ENCODE results near the gene EIF1AD. TPM values are rescaled to one million over a fixed set of nuclear protein-coding genes. Genes with fewer than 3 reads are reported as not detected.
A peak's percentile ranks its signal among the peaks of the same experiment; 100 is the strongest.
"Not testable (repeated sequence)": the region's sequence is repeated elsewhere in the genome, so short reads cannot be mapped to it uniquely, and the experiment has no call there.

Gene EIF1AD, protein sequence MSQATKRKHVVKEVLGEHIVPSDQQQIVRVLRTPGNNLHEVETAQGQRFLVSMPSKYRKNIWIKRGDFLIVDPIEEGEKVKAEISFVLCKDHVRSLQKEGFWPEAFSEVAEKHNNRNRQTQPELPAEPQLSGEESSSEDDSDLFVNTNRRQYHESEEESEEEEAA
- total RNA-seq: 28.7 TPM

DNA sequence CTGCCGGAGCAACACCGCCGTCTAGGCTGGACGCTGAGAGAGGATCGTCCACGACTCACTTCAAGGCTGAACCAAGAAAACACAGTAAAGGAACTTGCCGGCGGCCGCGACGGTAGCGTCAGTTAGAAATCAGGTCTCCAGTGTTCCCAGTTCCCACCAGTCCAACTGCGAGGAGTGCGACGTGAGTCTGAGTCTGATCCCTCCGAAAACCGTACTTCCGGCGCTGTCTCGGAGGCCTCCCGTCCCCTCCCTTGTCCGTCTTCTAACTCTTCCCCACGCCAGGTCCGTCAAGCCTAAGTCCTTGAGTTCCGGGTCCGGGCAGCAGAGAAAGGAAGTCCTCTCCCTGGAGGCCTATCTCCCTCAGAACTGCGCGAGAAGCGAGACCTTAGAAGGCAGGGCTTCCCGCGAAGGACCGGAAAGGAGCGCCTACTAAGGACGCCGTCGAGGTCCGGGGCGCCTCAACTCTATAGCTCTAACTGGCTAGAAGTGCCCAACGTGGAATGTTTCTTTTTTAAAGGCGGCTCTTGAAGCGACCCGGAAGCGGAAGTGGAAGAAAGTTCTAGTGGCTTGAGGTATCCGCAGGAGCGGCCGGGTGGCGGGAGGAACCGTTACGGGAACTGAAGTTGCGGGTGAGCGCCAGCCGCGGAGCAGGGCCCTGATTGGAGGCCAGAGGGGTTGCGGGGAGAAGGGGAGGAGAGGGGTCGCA lies at the start of gene EIF1AD, which contains the start of gene BANF1:
Gene EIF1AD (minus strand): TSS at position 216 of the 706 bp plus-strand sequence. CDS start 1,768 bp downstream, outside the sequence.
Gene BANF1 (plus strand): TSS at position 562 of the 706 bp plus-strand sequence. CDS start 748 bp downstream, outside the sequence.
- peak; percentile 94 for DNase-seq (ENCODE audit: low spot score)

DNA sequence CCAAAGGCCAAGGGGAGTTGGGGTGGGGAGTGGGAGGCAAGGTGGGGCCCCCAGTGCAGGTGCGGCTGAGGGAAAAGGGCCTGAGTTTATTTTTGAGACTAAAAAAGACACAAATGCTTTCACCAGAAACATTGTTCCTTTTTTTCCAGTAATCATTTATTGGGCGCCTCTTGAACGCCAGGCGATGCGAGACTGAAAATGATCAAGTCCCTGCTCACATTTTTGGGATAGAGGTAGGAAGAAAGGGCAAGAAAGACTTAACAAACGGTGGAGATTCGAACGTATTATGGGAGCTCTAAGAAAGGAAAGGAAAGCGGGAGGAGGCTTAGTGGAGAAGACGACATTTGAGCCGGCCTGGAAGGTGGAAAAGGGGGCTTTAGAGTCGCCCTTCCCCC lies 49.4 kb upstream of the EIF1AD start:
- no peak for DNase-seq (ENCODE audit: low spot score)

DNA sequence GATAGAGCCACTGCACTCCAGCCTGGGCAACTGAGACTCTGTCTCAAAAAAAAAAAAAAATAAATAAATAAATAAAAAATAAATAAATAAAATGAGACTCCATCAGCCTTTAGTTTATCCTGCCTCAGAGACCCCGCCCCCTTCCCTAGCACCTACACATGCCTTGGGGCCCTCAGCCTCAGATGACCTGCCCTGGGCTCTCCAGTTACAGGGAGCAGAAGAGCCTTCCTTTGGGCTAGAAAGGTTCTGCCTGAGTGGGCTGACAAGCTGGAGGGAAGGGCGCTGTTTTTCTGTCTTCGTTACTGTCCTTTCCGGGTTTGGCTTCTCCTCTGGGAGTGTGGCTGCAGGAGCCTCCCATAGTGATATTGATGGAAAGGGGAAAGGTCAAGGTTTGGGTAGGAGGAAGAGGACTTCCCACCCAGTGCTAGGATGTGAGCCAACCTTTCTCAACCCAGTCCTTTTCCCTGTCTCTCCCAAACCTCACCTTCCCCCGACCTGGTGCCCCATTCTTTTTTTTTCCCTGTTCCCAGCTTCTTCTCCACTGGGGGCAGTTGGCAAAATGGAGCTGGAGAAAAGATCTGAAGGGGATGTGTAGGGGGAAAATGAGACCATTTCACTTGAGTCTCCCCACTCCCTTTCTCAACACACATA lies 48.7 kb upstream of the EIF1AD start:
- DNase-seq (ENCODE audit: low spot score): no peak

DNA sequence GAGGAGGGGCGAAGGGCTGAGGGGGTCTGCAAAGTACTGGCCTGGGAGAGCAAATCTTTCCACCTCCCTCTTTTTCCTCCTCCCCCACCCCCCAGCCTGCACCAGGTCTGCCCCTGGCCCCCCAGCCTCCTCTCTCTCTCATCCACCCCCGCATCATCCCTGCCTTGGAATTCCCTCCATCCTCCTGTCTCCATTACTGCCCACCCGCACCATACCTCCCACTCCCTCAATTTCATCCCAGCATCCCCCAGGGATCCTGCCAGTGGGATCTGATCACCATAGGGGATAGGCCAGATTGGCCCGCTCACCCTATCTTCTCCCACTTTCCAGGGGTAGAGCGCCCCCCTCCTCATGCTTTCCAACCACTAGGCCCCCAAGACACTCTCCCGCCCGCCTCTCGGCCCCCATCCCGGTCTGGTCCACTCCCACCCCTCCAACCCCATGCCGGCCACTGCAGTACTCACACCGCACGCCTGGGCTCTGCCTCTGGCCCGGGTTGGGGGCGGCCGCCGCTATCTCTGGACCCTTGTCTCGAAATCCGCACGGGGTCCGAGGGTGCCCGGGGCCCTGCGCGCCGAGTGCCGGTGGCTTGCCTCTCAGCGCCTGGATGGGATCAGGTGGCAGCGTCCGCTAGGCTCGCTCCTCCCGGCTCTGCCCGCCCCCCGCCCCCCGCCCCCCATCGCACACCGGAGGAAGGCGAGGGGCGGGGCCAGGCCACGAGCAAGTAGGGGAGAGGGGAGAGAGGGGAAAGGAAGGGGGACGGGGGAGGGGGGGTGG lies 46.8 kb upstream of the EIF1AD start, which contains the start of gene GAL3ST3:
Gene GAL3ST3 (minus strand): TSS at position 615 of the 777 bp plus-strand sequence. CDS start 3,746 bp downstream, outside the sequence.
- no peak for DNase-seq (ENCODE audit: low spot score)

DNA sequence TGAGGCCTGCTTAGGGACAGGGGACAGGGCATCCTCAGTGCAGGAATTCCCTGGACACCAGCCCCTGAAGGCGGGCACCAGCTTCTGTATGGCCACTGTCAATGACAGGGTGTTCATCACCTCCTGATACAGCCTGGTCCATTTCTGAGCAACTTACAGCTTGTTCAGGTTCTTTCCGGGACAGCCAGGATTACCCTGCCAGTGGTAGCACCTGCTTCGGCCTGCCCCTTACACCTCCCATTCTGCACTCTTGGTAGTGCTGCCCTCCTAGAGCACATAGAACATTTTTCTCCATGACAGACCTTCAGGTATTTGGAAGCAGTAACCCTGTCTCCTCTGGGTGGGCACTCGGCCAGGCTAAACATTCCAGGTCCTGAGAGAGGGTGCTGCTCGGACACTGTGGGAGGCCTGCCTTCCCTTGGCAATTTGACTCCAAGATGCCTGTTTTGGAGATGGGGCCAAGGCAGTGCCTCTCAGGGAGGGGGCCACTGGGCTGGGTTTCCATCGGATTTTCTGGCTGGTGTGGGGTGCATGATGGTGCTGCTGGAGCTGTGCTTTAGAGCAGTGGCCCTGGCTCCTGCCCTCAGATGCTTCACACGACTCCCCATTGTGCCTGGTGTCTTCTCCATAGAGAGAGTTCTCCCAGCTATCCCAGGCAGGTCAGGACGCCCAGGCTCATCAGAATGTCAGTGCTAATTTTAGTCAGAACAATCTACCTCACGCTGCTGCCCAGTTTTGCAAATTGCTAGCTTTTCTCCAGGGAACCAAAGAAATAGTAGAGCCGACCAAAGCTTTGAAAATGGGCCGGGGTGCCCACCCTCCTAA lies 45.8 kb upstream of the EIF1AD start:
- no peak for DNase-seq (ENCODE audit: low spot score)

DNA sequence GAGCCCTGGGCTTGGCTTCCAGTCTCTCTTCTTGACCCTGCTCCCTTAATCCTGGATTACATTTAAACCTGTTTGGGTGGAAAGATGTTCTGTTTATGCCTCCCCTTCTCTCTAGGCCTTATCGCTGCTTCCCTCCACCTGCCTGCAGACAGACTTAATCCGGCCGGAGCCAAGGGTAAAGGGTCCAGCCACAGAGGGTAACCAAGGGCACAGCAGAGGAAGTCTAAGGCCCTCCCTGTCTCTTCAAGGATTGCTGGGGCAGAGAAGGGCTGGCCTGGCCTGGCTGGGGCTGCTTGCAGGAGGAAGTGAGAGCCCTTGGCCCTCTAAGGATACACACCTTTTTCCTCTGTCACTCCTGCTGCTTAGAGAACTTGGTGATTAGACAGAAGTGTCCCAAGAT lies 44.9 kb upstream of the EIF1AD start:
- no peak for DNase-seq (ENCODE audit: low spot score)

DNA sequence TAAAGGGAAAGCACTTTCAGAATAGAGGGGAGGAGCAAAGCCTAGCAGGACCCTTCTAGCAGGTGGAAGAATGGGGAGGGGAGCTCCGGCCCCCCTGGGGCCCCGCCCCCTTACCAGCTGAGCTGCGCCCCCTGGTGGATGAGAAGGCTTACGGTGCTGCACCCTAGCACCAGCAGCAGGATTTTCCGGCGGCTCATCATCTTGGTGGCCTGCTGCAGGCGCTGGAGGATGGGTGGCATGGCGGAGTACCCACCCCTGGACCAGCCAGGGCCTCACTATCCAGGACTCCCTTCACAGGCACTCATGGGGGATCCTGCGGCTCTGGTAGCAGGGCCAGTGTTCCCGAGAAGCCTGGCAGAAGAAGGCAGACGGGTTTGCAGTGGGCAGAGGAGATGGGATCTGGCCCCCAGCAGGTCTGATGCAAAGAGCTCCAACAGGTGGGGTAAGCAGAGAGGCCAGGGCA lies 43.3 kb upstream of the EIF1AD start:
- peak; percentile 68 for DNase-seq (ENCODE audit: low spot score)

DNA sequence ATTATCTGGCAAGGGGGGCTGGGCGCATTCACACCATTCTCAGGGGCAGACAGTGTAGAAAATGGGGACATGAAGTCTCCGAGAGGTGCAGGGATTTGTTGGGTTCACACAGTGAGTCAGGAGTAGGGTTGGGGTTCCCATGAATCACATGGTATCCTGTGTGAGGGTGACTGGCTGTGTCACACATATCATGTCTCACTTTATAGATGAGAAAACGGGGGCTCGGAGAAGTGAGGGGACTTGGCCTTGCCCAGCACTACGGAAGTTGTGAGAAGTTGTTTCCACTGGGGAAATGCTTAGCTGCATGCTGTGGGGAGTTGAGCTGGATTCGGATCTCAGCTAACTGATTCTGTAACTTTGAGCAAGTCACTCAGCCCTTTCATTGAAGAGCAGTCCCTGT lies 42.8 kb upstream of the EIF1AD start:
- no peak for DNase-seq (ENCODE audit: low spot score)

DNA sequence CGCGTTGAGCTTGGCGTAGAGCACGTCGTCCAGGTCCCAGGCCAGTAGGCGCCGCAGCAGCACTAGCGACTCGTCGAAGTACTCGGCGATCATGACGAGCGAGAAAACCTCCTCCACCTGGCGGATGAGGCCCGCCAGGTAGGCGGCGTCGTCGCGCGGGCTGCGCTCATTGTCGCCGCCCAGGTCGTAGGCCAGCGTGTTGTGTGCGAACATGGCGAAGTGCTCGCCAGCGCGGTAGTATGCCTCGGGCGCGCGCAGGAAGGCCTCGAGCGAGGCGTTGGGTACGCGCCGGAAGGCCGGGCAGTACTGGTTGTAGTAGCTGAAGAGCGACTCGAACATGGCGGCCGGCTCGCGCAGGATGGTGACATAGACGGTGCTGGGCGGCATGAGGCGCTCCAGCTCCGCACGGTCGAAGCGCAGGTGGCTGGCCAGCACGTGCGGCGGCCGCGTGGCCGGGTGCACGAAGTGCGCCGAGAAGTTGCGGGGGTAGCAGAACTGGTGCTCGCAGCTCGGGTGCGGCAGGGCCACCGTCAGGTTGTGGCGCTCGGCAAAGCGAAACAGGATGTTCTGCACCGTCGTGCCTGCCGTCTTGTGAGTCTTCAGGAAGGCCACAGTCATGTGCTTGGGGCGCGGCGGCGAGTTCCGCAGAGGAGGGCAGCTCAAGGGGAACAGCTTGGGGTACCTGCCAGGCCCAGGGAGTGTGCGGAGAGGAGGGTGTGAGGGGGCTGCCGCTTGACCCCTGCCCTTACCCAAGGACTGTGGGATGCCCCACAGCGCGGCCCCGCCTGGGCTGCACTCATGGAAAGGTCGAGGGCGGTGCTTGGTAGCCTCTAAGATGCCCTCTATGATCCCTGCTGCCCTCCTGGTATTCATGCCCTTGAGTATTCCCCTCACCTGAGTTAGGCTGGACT lies 41.3 kb upstream of the EIF1AD start:
- no peak for DNase-seq (ENCODE audit: low spot score)

DNA sequence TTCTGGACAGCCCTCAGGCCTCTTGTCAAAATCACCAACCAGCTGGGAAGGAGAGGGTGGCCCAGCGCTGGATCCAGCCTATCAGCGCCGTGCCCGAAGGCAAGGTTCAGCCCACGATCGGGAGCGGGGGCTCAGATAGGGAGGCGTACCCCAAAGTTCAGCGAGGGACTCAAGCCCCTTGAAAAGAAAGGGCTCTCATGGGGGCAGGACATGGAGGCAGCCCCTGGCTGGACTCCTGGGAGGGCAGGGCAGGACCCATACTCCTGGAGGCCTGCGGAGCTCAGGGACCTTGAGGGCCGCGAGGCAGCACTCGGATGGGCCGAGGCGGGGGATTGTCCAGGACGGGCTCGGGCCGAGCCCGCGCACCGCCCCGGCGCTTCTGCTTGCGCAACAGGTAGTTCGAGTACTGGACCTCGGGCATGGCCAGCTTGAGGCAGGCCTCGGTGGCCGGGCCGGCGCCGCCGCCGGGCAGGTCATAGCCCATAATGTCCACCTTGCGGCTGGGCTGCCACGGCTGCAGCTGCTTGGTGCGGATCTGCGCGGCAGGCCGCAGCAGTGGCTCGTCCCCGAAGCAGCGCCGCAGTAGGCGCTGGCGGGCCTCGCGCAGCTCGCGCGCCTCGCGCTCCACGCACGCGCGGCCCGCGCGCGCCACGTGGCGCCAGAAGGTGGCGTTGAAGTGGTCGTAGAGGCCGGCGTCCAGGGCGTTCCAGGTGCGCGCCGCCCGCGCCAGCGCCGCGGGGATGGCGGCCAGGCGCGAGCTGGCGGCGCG lies 40.5 kb upstream of the EIF1AD start:
- no peak for DNase-seq (ENCODE audit: low spot score)

DNA sequence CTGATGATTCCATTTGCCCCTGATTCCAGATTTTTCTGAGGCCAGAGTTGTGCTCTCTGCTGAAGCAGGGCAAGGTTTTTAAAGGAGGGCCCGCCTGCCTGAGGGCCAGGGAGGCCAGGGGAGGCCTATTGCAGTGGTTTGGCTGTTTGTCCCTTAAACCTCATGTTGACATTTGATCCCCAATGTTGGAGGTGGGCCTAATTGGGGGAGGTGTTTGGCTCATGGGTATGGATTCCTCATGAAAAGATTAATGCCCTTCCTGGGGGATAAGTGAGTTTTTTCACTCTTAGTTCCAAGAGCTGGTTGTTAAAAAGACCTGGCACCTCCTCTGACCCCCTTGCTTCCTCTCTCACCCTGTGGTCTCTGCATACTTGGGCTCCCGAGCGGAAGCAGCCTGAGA lies 37.8 kb upstream of the EIF1AD start:
- DNase-seq (ENCODE audit: low spot score): no peak

DNA sequence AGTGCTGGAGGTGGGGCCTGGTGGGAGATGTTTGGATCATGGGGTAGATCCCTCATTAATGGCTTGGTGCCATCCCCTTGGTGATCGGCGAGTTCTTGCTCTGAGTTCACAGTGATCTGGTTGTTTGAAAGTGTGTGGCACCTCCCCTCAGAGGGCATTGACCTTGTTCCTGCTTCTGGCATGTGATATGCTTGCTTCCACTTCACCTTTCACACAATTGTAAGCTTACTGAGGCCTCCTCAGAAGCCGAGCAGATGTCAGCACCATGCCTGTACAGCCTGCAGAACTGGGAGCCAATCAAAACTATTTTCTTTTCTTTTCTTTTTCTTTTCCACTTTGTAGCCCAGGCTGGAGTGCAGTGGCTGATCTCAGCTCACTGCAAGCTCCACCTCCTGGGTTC lies 35.4 kb upstream of the EIF1AD start:
- no peak for DNase-seq (ENCODE audit: low spot score)

DNA sequence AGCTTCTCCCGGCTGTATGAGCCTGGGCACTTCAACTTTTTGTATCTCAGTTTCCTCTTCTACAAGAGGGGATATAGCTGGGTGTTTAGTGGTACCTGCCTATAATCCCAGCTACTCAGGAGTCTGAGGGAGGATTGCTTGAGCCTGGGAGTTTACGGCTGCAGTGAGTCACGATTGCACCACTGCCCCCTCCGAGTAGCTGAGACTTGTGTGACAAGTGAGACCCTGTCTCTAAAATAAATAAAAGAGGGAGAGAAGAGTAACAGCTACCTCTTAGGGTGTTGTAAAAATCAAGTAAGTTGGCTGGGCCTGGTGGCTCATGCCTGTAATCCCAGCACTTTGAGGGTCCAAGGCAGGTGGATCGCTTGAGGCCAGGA lies 34.4 kb upstream of the EIF1AD start:
- no peak for DNase-seq (ENCODE audit: low spot score)

DNA sequence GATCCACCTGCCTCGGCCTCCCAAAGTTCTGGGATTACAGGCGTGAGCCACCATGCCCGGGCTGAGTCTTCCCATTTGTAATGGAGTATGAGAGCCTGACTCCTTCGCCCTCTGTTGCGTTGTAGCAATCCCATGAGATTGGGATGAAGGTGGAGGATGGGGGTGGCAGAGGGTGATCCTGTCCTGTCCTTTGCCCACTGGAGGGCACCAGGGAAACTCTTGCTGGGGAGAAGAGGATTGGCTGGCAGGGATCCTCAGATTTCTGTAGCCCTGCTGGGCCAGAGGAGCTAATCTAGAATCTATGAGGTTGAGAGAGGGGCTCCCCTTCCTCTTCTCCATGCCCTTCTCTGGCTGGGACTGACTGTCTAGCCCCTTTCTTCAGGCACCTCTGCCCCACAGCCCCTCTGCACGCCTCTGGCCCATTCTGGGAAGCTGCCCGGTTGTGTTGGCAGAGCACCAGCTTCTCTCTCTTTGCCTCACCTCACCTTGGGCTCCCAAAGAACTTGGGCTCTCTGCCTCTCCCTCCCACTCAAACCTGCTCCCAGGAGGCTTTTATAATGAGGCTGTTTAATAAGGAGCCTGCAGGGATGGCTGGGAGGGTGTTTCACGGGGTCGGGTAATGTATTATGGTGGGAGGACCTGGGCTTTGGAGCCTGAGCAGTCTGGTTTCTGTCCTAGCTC lies 33.8 kb upstream of the EIF1AD start:
- DNase-seq (ENCODE audit: low spot score): no peak

DNA sequence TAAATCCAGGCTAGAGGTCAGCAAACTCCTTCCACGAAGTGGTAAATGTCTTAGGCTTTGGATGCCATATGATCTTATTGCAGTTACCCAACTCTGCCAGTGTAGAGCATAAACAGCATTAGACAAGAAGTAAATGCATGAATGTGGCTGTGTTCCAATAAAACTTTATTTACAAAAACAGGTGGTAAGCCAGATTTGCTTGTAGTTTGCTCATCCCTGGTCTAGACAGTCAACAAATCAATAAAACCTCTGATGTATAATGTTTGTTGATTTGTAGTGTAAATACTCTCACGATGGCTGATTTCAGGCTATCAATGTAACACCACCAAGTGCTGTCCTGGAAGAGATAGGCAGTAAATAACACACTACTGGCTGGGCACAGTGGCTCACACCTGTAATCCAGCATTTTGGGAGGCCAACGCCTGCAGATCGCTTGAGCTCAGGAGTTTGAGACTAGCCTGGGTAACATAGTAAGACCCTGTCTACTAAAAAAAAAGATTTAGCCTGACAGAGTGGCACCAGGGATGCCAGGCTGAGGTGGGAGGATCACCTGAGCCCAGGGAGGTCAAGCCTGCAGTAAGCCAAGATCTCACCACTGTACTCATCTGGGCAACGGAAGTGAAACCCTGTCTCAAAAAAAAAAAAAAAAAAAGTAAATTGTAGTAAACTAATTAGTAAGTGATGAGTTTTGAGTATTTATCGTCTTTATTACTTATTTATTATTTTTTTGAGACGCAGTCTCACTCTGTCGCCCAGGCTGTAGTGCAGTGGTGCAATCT lies 31.2 kb upstream of the EIF1AD start:
- no peak for DNase-seq (ENCODE audit: low spot score)

DNA sequence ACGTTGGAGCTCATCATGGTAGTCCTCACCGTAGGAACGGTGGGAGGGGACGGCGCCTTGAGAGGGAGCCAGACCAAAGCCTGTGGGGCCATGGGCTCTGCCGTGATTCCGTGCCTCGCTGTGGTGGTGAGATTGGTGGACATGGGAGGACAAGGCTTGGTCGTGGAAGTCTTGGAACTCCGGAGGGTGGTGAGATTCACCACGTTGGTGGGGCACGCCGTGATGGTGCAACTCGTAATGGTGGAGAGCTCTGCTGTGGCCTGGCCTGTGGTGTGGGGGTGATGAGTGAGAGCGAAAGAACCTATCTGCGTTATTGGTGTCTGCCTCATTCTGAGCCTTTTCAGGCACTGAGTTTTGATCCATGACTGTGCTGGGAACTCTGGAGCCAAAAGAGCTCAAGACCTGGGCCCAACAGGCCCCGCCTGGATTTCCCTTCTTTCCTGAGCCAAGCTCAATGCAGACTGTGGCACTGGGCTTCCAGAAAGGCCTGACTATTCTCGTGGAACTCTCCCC lies 24.1 kb upstream of the EIF1AD start, which contains the start of gene CATSPER1:
Gene CATSPER1 (minus strand): TSS at position 463 of the 513 bp plus-strand sequence. CDS start 100 bp downstream, at position 363.
- no peak for DNase-seq (ENCODE audit: low spot score)

DNA sequence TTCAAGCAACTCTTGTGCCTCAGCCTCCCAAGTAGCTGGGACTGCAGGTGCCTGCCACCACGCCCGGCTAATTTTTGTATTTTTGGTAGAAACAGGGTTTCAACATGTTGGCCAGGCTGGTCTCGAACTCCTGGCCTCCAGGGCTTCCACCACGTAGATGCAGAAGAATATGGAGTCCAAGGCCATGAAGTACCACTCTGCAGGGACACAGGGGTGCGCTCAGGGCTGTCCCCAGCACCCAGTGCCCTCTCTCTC lies 21.2 kb upstream of the EIF1AD start:
- DNase-seq (ENCODE audit: low spot score): not testable (repeated sequence)

All from ureter (tissue), 1 donor.